ENCODE measurements around the gene PPP3CA. TPM values are rescaled to one million over a fixed set of nuclear protein-coding genes. Genes with fewer than 3 reads are reported as not detected.

Gene PPP3CA
- total and polyA plus RNA-seq, 2 of the 8 experiments (the other 6 are each of a cell fraction or from before 2014, with no cell fraction given) = 7.9 to 35.0 TPM

DNA sequence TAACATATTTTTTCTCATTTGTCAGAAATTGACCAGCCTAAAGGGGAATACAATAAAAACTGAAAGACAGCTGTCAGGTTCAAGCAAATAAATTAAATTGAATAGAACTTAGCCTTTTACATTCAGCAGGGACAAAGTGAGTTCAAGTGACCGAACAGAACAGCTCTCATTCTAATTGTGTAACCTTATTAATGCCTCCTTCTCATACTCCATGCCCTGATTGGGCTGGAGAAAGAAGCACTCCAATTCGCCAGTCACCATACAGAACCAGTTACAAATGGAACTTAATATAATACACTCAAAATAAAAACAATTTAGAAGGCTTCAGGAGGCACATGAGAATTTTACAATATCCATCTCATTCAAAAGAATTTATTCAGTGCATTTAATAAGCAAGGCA lies 8.0 kb downstream of the PPP3CA start (continued):
- TF ChIP-seq, protein P1, sequence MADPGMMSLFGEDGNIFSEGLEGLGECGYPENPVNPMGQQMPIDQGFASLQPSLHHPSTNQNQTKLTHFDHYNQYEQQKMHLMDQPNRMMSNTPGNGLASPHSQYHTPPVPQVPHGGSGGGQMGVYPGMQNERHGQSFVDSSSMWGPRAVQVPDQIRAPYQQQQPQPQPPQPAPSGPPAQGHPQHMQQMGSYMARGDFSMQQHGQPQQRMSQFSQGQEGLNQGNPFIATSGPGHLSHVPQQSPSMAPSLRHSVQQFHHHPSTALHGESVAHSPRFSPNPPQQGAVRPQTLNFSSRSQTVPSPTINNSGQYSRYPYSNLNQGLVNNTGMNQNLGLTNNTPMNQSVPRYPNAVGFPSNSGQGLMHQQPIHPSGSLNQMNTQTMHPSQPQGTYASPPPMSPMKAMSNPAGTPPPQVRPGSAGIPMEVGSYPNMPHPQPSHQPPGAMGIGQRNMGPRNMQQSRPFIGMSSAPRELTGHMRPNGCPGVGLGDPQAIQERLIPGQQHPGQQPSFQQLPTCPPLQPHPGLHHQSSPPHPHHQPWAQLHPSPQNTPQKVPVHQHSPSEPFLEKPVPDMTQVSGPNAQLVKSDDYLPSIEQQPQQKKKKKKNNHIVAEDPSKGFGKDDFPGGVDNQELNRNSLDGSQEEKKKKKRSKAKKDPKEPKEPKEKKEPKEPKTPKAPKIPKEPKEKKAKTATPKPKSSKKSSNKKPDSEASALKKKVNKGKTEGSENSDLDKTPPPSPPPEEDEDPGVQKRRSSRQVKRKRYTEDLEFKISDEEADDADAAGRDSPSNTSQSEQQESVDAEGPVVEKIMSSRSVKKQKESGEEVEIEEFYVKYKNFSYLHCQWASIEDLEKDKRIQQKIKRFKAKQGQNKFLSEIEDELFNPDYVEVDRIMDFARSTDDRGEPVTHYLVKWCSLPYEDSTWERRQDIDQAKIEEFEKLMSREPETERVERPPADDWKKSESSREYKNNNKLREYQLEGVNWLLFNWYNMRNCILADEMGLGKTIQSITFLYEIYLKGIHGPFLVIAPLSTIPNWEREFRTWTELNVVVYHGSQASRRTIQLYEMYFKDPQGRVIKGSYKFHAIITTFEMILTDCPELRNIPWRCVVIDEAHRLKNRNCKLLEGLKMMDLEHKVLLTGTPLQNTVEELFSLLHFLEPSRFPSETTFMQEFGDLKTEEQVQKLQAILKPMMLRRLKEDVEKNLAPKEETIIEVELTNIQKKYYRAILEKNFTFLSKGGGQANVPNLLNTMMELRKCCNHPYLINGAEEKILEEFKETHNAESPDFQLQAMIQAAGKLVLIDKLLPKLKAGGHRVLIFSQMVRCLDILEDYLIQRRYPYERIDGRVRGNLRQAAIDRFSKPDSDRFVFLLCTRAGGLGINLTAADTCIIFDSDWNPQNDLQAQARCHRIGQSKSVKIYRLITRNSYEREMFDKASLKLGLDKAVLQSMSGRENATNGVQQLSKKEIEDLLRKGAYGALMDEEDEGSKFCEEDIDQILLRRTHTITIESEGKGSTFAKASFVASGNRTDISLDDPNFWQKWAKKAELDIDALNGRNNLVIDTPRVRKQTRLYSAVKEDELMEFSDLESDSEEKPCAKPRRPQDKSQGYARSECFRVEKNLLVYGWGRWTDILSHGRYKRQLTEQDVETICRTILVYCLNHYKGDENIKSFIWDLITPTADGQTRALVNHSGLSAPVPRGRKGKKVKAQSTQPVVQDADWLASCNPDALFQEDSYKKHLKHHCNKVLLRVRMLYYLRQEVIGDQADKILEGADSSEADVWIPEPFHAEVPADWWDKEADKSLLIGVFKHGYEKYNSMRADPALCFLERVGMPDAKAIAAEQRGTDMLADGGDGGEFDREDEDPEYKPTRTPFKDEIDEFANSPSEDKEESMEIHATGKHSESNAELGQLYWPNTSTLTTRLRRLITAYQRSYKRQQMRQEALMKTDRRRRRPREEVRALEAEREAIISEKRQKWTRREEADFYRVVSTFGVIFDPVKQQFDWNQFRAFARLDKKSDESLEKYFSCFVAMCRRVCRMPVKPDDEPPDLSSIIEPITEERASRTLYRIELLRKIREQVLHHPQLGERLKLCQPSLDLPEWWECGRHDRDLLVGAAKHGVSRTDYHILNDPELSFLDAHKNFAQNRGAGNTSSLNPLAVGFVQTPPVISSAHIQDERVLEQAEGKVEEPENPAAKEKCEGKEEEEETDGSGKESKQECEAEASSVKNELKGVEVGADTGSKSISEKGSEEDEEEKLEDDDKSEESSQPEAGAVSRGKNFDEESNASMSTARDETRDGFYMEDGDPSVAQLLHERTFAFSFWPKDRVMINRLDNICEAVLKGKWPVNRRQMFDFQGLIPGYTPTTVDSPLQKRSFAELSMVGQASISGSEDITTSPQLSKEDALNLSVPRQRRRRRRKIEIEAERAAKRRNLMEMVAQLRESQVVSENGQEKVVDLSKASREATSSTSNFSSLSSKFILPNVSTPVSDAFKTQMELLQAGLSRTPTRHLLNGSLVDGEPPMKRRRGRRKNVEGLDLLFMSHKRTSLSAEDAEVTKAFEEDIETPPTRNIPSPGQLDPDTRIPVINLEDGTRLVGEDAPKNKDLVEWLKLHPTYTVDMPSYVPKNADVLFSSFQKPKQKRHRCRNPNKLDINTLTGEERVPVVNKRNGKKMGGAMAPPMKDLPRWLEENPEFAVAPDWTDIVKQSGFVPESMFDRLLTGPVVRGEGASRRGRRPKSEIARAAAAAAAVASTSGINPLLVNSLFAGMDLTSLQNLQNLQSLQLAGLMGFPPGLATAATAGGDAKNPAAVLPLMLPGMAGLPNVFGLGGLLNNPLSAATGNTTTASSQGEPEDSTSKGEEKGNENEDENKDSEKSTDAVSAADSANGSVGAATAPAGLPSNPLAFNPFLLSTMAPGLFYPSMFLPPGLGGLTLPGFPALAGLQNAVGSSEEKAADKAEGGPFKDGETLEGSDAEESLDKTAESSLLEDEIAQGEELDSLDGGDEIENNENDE (IDR thresholded peaks at IDR 0.05; ENCODE audit: insufficient replicate concordance, low read length) = no peak
- TF ChIP-seq SIN3A (conservative IDR thresholded peaks at IDR 0.05 in 1 of 2, IDR thresholded peaks at IDR 0.05 in 1 of 2; ENCODE audit: low read depth in 1 of 2, low read length in 2 of 2) (no peak), NANOG (IDR thresholded peaks at IDR 0.05; ENCODE audit: insufficient read depth, low read depth, low read length, poor library complexity, severe bottlenecking) (no peak), CBX8 (IDR thresholded peaks at IDR 0.05; ENCODE audit: borderline replicate concordance, low read depth, low read length) (no peak), JUND (IDR thresholded peaks at IDR 0.05; ENCODE audit: low read length) (no peak), RAD21 (IDR thresholded peaks at IDR 0.05 in 1 of 2, conservative IDR thresholded peaks at IDR 0.05 in 1 of 2; ENCODE audit: low read depth in 2 of 2, low read length in 2 of 2) (no peak), GTF2F1 (IDR thresholded peaks at IDR 0.05; ENCODE audit: borderline replicate concordance, low read depth, low read length) (no peak)

Measured in H1 (cell line).